GM18505 (cell line): ENCODE measurements around the gene SLC4A7.

ENCODE experiments used
- ATAC-seq: cut with Tn5 transposase; IDR thresholded peaks from one replicate; pipeline ENCODE4 v1.9.1; 2021; ENCODE audit not compliant: unreplicated experiment
- POLR2A ChIP-seq: IDR thresholded peaks from 4 replicates; pipeline ENCODE4 v1.6.1; 2011; ENCODE audit warnings: borderline replicate concordance; ENCODE audit not compliant: insufficient read depth, insufficient read length; ENCODE audit errors: extremely low read depth

The SLC4A7 gene

GRCh38 chr3:27384191-27384590 is 100.0 kb downstream of the SLC4A7 start:
- no peak for TF ChIP-seq POLR2A
- no peak for ATAC-seq

GRCh38 chr3:27380433-27381357 is 103.5 kb downstream of the SLC4A7 start:
- TF ChIP-seq POLR2A: no peak
- ATAC-seq: no peak

- no peak for ATAC-seq
- no peak for TF ChIP-seq POLR2A
Measured at GRCh38 chr3:27378331-27378730, 105.9 kb downstream of the SLC4A7 start.

- TF ChIP-seq POLR2A: no peak
- ATAC-seq: no peak
Measured at GRCh38 chr3:27376109-27376772, 107.9 kb downstream of the SLC4A7 start.

GRCh38 chr3:27368831-27369607 is 115.2 kb downstream of the SLC4A7 start, which contains the start of gene NEK10:
Gene NEK10 (minus strand): TSS chr3:27369383. CDS start chr3:27352882, 16,501 bp downstream.
- TF ChIP-seq POLR2A: no peak
- peak; percentile 100 for ATAC-seq

- ATAC-seq: no peak
Measured at GRCh38 chr3:27366062-27366591, 118.1 kb downstream of the SLC4A7 start.

GRCh38 chr3:27360113-27361078 is 123.8 kb downstream of the SLC4A7 start:
- ATAC-seq: no peak
- TF ChIP-seq POLR2A: no peak

More at GRCh38 chr3:27366062-27366591, 118.1 kb downstream of the SLC4A7 start:
- no peak for TF ChIP-seq POLR2A

- TF ChIP-seq POLR2A: no peak
- ATAC-seq: no peak
Measured at GRCh38 chr3:27358372-27358771, 125.8 kb downstream of the SLC4A7 start.

- no peak for TF ChIP-seq POLR2A
- ATAC-seq: peak; percentile 88
Measured at GRCh38 chr3:27357665-27358258, 126.4 kb downstream of the SLC4A7 start.

GRCh38 chr3:27356976-27357375 is 127.2 kb downstream of the SLC4A7 start:
- ATAC-seq: no peak
- no peak for TF ChIP-seq POLR2A

GRCh38 chr3:27354588-27355203 is 129.5 kb downstream of the SLC4A7 start:
- TF ChIP-seq POLR2A: no peak
- ATAC-seq: no peak
